RWPE1 (cell line): ENCODE measurements around the gene SYT8.

Experiments
- CTCF ChIA-PET: fragments of 350-600 bp; sonication (Branson Sonifier 250); formaldehyde crosslinking; extraction: SDS; loops from one replicate; lab custom pipeline; 2021; lab: Yijun Ruan, JAX
- POLR2A ChIA-PET: fragments of 400-600 bp; formaldehyde crosslinking; extraction: SDS; loops from one replicate; lab custom pipeline; 2020; ENCODE audit warnings: antibody characterized with exemption; ENCODE audit not compliant: low non-redundant PET; lab: Yijun Ruan, JAX
- DNase-seq: peaks from one replicate; pipeline ENCODE4 v3.0.0; 2012; ENCODE audit warnings: low spot score
- H3K27ac ChIP-seq: fragments of 450-650 bp; 2 replicates; pipeline ENCODE4 v1.5.1; 2017
- TF ChIP-seq, protein P1 (sequence below): fragments of 450-650 bp; conservative IDR thresholded peaks from 2 replicates; pipeline ENCODE4 v1.5.1; 2017; ENCODE audit warnings: low read depth, mild to moderate bottlenecking

The SYT8 gene

GRCh38 chr11:1856306-1857005 is 21.7 kb downstream of the SYT8 start:
- no peak for DNase-seq
- peak overlapping the region; percentile 19 for H3K27ac ChIP-seq
- CTCF ChIA-PET: interaction anchor here (1.3 kb wide), 1 partner anchor 10 kb away, joined by 4 read pairs; no protein-coding TSS in a partner anchor
- POLR2A ChIA-PET: no interaction called here
- TF ChIP-seq, protein P1, sequence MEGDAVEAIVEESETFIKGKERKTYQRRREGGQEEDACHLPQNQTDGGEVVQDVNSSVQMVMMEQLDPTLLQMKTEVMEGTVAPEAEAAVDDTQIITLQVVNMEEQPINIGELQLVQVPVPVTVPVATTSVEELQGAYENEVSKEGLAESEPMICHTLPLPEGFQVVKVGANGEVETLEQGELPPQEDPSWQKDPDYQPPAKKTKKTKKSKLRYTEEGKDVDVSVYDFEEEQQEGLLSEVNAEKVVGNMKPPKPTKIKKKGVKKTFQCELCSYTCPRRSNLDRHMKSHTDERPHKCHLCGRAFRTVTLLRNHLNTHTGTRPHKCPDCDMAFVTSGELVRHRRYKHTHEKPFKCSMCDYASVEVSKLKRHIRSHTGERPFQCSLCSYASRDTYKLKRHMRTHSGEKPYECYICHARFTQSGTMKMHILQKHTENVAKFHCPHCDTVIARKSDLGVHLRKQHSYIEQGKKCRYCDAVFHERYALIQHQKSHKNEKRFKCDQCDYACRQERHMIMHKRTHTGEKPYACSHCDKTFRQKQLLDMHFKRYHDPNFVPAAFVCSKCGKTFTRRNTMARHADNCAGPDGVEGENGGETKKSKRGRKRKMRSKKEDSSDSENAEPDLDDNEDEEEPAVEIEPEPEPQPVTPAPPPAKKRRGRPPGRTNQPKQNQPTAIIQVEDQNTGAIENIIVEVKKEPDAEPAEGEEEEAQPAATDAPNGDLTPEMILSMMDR: no peak

DNA sequence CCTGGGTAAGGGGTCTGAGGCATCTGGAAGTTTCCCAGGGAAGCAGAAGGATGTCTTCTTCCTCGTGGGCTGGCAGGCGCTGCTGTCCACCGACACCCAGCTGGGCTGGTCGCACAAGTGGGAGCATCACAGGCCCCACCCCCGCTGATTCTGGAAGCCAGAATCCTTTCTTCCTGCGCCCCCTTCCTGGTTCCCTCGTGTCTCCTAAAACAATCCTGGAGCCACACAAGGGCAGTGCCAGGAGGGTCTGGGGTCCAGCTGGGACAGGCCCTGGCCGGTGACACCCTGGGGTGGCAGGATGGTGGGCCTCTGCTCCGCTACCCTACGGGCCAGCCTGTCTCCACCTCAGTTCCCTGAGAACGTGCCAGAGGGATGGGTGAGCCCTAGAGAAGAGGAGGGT is 22.3 kb downstream of the SYT8 start:
- no peak for DNase-seq
- H3K27ac ChIP-seq: peak overlapping the region; percentile 19; the same call in 1 of the 2 replicates
- CTCF ChIA-PET: no interaction called here

GRCh38 chr11:1858154-1858553 is 23.4 kb downstream of the SYT8 start:
- no peak for DNase-seq
- ChIA-PET POLR2A (no interaction called here), CTCF (interaction anchor here (0.9 kb wide), 1 partner anchor 24 kb away, joined by 3 read pairs; no protein-coding TSS in a partner anchor)
- TF ChIP-seq, protein P1: no peak
- peak overlapping the region; percentile 2; the same call in 1 of the 2 replicates for H3K27ac ChIP-seq

More for the DNA sequence above, 22.3 kb downstream of the SYT8 start:
- POLR2A ChIA-PET: no interaction called here
- TF ChIP-seq, protein P1: no peak

GRCh38 chr11:1858576-1858975 is 23.8 kb downstream of the SYT8 start:
- no peak for DNase-seq
- CTCF ChIA-PET: interaction anchor here (0.6 kb wide), 1 partner anchor 331 kb away, joined by 4 read pairs; no protein-coding TSS in a partner anchor
- H3K27ac ChIP-seq: peak overlapping the region; percentile 2; the same call in 1 of the 2 replicates
- POLR2A ChIA-PET: no interaction called here
- TF ChIP-seq, protein P1: no peak

- H3K27ac ChIP-seq: peak overlapping the region; percentile 8; the same call in 1 of the 2 replicates
- POLR2A ChIA-PET: no interaction called here
- CTCF ChIA-PET: interaction anchor here (0.6 kb wide), 1 partner anchor 332 kb away, joined by 4 read pairs; no protein-coding TSS in a partner anchor
- no peak for DNase-seq
- TF ChIP-seq, protein P1: no peak
Observed at GRCh38 chr11:1859004-1859403, 24.2 kb downstream of the SYT8 start.

GRCh38 chr11:1860108-1860507 is 25.3 kb downstream of the SYT8 start:
- ChIA-PET CTCF (interaction anchor here (0.8 kb wide), 1 partner anchor 33 kb away, joined by 3 read pairs; no protein-coding TSS in a partner anchor), POLR2A (no interaction called here)
- H3K27ac ChIP-seq: no peak overlapping the region
- DNase-seq: no peak
- TF ChIP-seq, protein P1: no peak
